SW480 (cell line): ENCODE measurements around the gene STAG1.
A peak's percentile ranks its signal among the peaks of the same experiment; 100 is the strongest.

Experiments used
- DNase-seq: peaks from one replicate; pipeline ENCODE4 v3.0.0-alpha.2; 2016; ENCODE audit warnings: low spot score

STAG1 gene

GRCh38 chr3:136329593-136329992 is 422.6 kb downstream of the STAG1 start:
- DNase-seq: no peak

GRCh38 chr3:136327671-136328070 is 424.5 kb downstream of the STAG1 start:
- no peak for DNase-seq

- DNase-seq: no peak
Measured at GRCh38 chr3:136326316-136326715, 425.9 kb downstream of the STAG1 start.

- DNase-seq: no peak
Measured at GRCh38 chr3:136311968-136312367, 440.2 kb downstream of the STAG1 start.

GRCh38 chr3:136311261-136311660 is 440.9 kb downstream of the STAG1 start:
- no peak for DNase-seq

- DNase-seq: peak; percentile 34
Measured at GRCh38 chr3:136305879-136306278, 446.3 kb downstream of the STAG1 start.

GRCh38 chr3:136300444-136300843 is 451.7 kb downstream of the STAG1 start:
- DNase-seq: no peak

GRCh38 chr3:136297826-136298225 is 454.4 kb downstream of the STAG1 start:
- no peak for DNase-seq

GRCh38 chr3:136296960-136297359 is 455.2 kb downstream of the STAG1 start:
- DNase-seq: no peak

GRCh38 chr3:136294176-136294575 is 458.0 kb downstream of the STAG1 start:
- DNase-seq: no peak

GRCh38 chr3:136293279-136293678 is 458.9 kb downstream of the STAG1 start:
- no peak for DNase-seq

- no peak for DNase-seq
Measured at GRCh38 chr3:136292500-136292899, 459.7 kb downstream of the STAG1 start.

GRCh38 chr3:136291302-136291701 is 460.9 kb downstream of the STAG1 start:
- DNase-seq: no peak
